Colonic mucosa (tissue), 4 donors: ENCODE results near the gene RAB37. TPM values are rescaled to one million over a fixed set of nuclear protein-coding genes. Genes with fewer than 3 reads are reported as not detected.

Experiments used
- DNase-seq: peaks from one replicate; pipeline ENCODE4 v3.0.0-alpha.2; 2020
- H3K27ac ChIP-seq: fragments of 200-600 bp; one replicate; pipeline ENCODE4 v1.8.0; 2021
- H3K27me3 ChIP-seq: fragments of 200-600 bp; one replicate; pipeline ENCODE4 v1.8.0; 2021
- H3K36me3 ChIP-seq: fragments of 200-600 bp; one replicate; pipeline ENCODE4 v1.8.0; 2021
- H3K4me1 ChIP-seq: fragments of 200-600 bp; one replicate; pipeline ENCODE4 v1.8.0; 2021; ENCODE audit warnings: mild to moderate bottlenecking
- H3K4me3 ChIP-seq: fragments of 200-600 bp; one replicate; pipeline ENCODE4 v1.8.0; 2021
- H3K9ac ChIP-seq, 2 donors: one replicate each; pipeline ENCODE4 v1.7.0; 2013; ENCODE audit warnings: control low read depth in 2 of 2, low read depth in 2 of 2, low read length in 2 of 2
- H3K9me3 ChIP-seq: fragments of 200-600 bp; one replicate; pipeline ENCODE4 v1.8.0; 2021
- intact Hi-C: fragments of 100-400 bp; cut with DNase I; formaldehyde crosslinking; loops from one replicate; pipeline ENCODE4 v1.14.1; 2022
- total RNA-seq, 2 donors: library from RNA; stranded (reverse); fragmentation: NEBNext Ultra II Directional in 1 of 2; extraction: Animal tissue kit (Norgen Biotek cat#: 25700) in 1 of 2; gene quantifications; one replicate each; pipeline ENCODE4 v1.2.1, GENCODE V29; 2021
- TF ChIP-seq, protein P1 (sequence below): fragments of 200-600 bp; IDR thresholded peaks from one replicate; pipeline ENCODE4 v1.8.0; 2022; ENCODE audit warnings: antibody characterized with exemption, mild to moderate bottlenecking
- donor health status: healthy.
- donor health status: DM: no; HTN: no; CAD: no.
- donor health status: DM: no; HTN: no; CAD: no.

RAB37 gene
- total RNA-seq, 2 donors from 2014 or later: 4.5 to 7.2 TPM

DNA sequence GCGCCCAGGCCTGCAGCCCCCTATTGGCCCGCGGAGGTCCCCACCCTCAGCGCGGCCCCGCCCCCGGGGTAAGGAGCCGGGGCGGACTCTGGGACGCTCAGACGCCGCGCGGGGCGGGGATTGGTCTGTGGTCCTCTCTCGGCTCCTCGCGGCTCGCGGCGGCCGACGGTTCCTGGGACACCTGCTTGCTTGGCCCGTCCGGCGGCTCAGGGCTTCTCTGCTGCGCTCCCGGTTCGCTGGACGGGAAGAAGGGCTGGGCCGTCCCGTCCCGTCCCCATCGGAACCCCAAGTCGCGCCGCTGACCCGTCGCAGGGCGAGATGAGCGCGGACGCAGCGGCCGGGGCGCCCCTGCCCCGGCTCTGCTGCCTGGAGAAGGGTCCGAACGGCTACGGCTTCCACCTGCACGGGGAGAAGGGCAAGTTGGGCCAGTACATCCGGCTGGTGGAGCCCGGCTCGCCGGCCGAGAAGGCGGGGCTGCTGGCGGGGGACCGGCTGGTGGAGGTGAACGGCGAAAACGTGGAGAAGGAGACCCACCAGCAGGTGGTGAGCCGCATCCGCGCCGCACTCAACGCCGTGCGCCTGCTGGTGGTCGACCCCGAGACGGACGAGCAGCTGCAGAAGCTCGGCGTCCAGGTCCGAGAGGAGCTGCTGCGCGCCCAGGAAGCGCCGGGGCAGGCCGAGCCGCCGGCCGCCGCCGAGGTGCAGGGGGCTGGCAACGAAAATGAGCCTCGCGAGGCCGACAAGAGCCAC, 11.6 kb downstream of the RAB37 start, which contains the start of gene NHERF1:
NHERF1 (plus strand) TSS at position 100 of the 750 bp plus-strand sequence; CDS start at position 319, 219 bp downstream.
- H3K36me3 ChIP-seq: no peaks in the 10 kb centered on the region
- H3K9ac ChIP-seq: peak within 1 kb of the TSS; percentile 93 to 97
- intact Hi-C loops: no loop called here
- no peaks in the 10 kb centered on the region for H3K9me3 ChIP-seq
- no peaks in the 10 kb centered on the region for H3K27me3 ChIP-seq
- TF ChIP-seq, protein P1, sequence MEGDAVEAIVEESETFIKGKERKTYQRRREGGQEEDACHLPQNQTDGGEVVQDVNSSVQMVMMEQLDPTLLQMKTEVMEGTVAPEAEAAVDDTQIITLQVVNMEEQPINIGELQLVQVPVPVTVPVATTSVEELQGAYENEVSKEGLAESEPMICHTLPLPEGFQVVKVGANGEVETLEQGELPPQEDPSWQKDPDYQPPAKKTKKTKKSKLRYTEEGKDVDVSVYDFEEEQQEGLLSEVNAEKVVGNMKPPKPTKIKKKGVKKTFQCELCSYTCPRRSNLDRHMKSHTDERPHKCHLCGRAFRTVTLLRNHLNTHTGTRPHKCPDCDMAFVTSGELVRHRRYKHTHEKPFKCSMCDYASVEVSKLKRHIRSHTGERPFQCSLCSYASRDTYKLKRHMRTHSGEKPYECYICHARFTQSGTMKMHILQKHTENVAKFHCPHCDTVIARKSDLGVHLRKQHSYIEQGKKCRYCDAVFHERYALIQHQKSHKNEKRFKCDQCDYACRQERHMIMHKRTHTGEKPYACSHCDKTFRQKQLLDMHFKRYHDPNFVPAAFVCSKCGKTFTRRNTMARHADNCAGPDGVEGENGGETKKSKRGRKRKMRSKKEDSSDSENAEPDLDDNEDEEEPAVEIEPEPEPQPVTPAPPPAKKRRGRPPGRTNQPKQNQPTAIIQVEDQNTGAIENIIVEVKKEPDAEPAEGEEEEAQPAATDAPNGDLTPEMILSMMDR: no peak
- H3K27ac ChIP-seq: peak within 1 kb of the TSS; percentile 81
- H3K4me1 ChIP-seq: peaks cover 23% of the 10 kb centered on the region
- peak within 1 kb of the TSS; percentile 85 for H3K4me3 ChIP-seq
- DNase-seq: peak; percentile 96

DNA sequence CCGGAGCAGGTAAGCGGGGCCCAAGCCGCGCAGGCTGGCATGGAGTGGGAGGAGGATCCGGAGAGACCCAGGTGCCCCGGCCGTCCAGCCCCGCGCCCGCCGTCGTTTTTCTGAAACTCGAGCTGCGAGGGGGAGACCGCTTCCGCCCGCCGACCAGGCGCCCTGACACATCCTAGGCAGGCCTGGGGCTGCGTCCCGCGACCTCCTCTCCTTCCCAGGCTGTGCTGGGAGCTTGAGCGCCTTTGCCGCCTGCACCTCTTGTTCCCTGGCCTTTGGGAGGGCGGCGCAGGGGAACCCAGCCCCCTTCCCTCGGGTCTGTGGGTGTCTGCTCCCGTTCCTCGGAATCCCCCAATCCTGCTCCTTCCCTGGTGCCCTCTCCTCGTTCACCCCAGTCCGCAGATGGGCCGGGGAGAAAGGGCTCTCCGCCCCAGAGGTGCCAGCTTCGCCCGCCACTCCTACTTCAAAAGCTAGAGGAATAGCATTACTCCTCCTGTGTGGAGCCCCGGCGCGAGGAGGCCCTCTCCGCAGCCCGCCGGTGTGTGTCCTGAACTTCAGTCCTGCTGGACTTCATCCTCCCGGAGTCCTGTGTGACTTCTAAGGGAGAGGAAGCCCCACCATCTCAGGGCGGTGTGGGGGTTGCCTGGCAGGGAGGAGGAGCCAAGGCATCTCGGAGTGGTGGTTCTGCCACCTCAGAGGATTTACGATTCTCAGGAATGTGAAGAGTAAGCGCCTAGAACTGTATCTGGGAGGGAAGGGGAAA, 12.4 kb downstream of the RAB37 start:
- peak overlapping the region; percentile 85 for H3K4me3 ChIP-seq
- TF ChIP-seq, protein P1: no peak
- H3K27me3 ChIP-seq: no peaks in the 10 kb centered on the region
- DNase-seq: peak; percentile 63
- no peaks in the 10 kb centered on the region for H3K36me3 ChIP-seq
- H3K9me3 ChIP-seq: no peaks in the 10 kb centered on the region
- peaks cover 23% of the 10 kb centered on the region for H3K4me1 ChIP-seq
- peak overlapping the region; percentile 81 for H3K27ac ChIP-seq
- H3K9ac ChIP-seq: peak overlapping the region; percentile 93 to 97
- intact Hi-C loops: no loop called here

DNA sequence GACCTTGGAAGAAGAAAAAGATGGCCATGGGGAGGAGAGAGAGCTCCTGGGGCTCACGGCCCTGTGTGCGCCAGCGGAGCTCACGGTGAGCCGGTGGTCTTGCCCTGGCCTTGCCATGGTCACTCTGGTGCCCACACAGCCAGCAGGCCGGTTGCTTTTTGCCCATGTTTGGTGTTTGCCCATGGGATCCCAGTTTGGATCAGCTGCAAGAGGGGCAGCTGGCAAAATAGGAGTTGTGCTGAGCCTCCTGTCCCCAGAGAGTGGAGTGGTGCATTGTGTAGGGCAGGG, 12.9 kb downstream of the RAB37 start:
- Histone ChIP-seq H3K4me1 (peaks cover 19% of the 10 kb centered on the region), H3K27me3 (no peaks in the 10 kb centered on the region), H3K36me3 (no peaks in the 10 kb centered on the region), H3K9ac (peak overlapping the region; percentile 93 to 97), H3K9me3 (no peaks in the 10 kb centered on the region), H3K27ac (peak overlapping the region; percentile 81), H3K4me3 (peak overlapping the region; percentile 85)
- DNase-seq: no peak
- intact Hi-C loops: no loop called here
- TF ChIP-seq, protein P1: no peak

DNA sequence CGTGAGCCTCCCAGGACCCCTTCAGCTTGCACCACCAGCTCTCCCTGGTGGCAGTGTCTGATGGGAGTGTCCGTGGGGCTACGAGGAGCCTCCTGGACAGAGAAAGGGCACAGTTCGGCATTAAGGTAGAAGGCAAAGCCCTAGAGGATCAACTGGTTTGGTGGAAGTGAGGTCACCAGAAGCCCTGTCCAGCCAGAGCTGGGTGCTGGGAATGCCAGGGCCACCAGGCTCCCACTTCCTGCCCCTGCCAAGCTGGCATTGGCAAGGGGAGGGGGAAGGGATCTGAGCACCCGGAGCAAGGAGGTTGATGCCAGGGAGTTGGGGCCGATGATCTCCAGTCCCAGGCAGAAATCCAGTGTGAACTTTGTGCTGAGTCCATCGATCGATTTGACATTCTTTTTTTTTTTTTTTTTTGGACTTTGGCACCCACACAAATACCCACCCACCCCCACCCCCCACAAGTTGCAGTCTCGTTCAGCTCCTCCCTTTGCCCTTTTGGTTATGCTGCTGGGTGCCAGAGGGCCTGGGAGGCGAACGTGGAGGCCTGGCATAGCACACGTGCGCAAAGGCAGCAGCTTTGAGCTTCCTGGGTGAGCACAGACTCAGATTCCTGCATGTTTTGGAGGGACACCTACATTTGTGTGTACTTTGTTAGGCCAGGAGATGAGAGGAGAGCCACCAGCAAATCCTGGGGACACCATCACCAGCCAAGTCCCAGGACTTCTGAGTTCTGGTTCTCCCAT, 13.4 kb downstream of the RAB37 start:
- H3K27ac ChIP-seq: peak overlapping the region; percentile 81
- H3K9ac ChIP-seq: peak overlapping the region; percentile 93 to 97
- no peaks in the 10 kb centered on the region for H3K27me3 ChIP-seq
- DNase-seq: peak; percentile 64
- intact Hi-C loops: no loop called here
- H3K4me1 ChIP-seq: peaks cover 14% of the 10 kb centered on the region
- no peaks in the 10 kb centered on the region for H3K9me3 ChIP-seq
- no peaks in the 10 kb centered on the region for H3K36me3 ChIP-seq
- TF ChIP-seq, protein P1: no peak
- H3K4me3 ChIP-seq: peak overlapping the region; percentile 85

DNA sequence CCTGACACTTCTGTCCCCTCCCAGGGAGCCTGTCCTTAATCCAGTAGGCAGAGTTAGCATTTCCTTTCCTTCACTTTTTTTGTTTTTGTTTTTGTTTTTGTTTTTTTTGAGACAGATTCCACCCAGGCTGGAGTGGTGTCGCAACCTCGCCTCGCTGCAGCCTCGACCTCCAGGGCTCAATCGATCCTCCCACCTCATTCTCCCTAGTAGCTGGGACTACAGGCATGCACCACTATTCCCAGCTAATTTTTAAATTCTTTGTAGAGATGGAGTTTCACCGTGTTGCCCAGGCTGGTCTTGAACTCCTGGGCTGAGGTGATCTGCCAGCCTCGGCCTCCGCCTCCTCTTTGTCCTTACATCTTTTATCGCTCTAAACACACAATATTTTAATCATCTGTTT, 15.4 kb downstream of the RAB37 start:
- DNase-seq: no peak
- no peak overlapping the region for H3K27ac ChIP-seq
- H3K4me1 ChIP-seq: peaks cover 21% of the 10 kb centered on the region
- H3K4me3 ChIP-seq: no peak overlapping the region
- no peaks in the 10 kb centered on the region for H3K36me3 ChIP-seq
- H3K9me3 ChIP-seq: no peaks in the 10 kb centered on the region
- H3K9ac ChIP-seq: peak overlapping the region in 1 of 2 donors; percentile 15
- no peaks in the 10 kb centered on the region for H3K27me3 ChIP-seq
- TF ChIP-seq, protein P1: no peak
- intact Hi-C loops: no loop called here
